Measurements from ENCODE around the gene YKT6.
A peak's percentile ranks its signal among the peaks of the same experiment; 100 is the strongest.

YKT6 gene

DNA sequence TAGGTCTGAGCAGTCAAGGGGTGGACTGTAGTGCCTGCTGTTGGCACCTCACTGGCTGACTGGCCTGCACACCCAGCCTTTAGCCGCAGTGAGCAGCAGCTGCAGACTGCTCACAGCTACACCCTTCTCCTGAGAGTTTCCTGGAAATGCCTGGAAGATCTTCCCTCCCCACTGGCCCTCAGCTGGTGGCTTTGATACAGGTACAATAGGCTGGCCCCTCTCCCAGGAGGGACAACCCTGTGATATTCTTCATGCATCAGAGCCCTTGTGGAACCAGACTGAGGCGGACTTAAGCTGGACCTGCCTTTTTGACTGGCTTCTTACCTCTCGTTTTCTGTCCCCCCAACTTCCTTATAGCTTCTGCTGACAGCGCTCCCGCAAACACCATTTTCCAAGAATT is 18.0 kb upstream of the YKT6 start:
- TF ChIP-seq, protein P1, sequence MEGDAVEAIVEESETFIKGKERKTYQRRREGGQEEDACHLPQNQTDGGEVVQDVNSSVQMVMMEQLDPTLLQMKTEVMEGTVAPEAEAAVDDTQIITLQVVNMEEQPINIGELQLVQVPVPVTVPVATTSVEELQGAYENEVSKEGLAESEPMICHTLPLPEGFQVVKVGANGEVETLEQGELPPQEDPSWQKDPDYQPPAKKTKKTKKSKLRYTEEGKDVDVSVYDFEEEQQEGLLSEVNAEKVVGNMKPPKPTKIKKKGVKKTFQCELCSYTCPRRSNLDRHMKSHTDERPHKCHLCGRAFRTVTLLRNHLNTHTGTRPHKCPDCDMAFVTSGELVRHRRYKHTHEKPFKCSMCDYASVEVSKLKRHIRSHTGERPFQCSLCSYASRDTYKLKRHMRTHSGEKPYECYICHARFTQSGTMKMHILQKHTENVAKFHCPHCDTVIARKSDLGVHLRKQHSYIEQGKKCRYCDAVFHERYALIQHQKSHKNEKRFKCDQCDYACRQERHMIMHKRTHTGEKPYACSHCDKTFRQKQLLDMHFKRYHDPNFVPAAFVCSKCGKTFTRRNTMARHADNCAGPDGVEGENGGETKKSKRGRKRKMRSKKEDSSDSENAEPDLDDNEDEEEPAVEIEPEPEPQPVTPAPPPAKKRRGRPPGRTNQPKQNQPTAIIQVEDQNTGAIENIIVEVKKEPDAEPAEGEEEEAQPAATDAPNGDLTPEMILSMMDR (IDR thresholded peaks at IDR 0.05; ENCODE audit: low read depth, low read length, missing control alignments) = no peak
- no peak for DNase-seq (ENCODE audit: extremely low read depth, low read depth)
- no peak overlapping the region for H3K4me3 ChIP-seq (replicated peaks; ENCODE audit: low read depth, low read length)

DNA sequence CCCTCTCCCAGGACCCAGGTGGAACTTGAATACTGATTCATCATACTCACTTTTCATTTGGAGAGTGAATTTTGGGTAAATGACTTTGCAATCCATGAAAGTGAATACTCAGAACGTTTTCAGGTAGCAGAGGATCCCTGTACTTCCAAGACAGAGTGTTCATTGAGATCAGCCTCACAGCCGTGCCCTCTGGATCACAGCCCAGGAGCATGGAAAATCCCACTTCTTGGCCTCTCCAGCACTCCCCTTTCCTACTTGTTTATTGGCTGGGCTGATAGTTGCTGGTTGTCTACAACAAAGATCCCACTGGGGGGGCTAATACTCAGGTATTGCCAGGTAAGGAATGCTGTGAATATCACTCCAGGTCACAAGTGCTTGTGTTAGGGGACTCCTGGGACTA is 17.4 kb upstream of the YKT6 start:
- no peak for DNase-seq (ENCODE audit: extremely low read depth, low read depth)
- no peak overlapping the region for H3K4me3 ChIP-seq (replicated peaks; ENCODE audit: low read depth, low read length)
- TF ChIP-seq, protein P1 (IDR thresholded peaks at IDR 0.05; ENCODE audit: low read depth, low read length, missing control alignments) = no peak

- peak; percentile 47 for DNase-seq (ENCODE audit: extremely low read depth, low read depth)
- TF ChIP-seq, protein P1 (IDR thresholded peaks at IDR 0.05; ENCODE audit: low read depth, low read length, missing control alignments) = no peak
- H3K4me3 ChIP-seq (replicated peaks; ENCODE audit: low read depth, low read length) = no peak overlapping the region
These were observed 16.4 kb upstream of the YKT6 start for GRCh38 chr7:44184206-44184872.

DNA sequence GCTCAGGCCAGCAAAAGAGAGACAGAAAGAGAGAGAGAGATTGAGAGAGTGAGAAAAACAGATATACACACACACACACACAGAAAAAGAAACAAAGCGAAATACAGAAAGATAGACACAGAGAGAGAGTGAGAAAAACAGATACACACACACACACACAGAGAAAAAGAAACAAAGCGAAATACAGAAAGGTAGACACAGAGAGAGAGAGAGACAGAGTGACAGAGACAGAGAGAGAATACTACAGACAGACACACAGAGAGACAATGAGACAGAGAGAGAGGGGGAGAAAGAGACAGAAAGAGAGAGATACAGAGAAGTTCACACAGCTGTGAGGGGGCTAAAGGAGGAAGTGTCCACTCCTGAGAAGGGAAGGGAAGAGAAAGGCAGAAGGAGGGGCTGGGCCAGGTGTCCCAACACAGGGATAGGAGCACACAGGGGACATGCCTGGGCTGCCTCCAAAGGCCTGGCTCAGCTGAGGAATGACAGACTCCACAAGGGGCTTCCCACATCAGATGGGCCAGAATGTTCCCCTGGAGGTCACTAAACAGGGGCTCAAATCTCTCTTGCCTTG is 15.8 kb upstream of the YKT6 start:
- TF ChIP-seq, protein P1 (IDR thresholded peaks at IDR 0.05; ENCODE audit: low read depth, low read length, missing control alignments) = no peak
- no peak for DNase-seq (ENCODE audit: extremely low read depth, low read depth)
- no peak overlapping the region for H3K4me3 ChIP-seq (replicated peaks; ENCODE audit: low read depth, low read length)

DNA sequence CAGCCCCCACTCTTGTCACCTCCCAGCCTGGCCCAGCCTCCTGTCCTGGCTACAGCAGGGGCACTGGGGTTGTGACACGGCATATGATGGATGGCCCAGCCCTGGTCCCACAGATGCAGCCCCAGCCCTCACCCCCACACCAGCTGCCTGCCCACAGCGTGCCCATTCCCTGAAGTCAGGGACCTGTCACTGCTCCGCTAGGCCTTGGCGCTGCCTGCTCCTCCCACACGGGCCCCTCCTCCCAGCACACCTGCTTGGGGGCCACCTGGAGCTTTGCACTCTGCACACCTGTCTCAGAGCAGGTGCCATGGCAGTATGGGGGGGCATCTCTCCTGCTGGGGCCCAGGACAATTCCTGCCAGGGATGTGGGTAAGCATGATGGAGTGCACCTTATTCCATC is 15.0 kb upstream of the YKT6 start:
- DNase-seq (ENCODE audit: extremely low read depth, low read depth) = no peak
- H3K4me3 ChIP-seq (replicated peaks; ENCODE audit: low read depth, low read length) = no peak overlapping the region
- TF ChIP-seq, protein P1 (IDR thresholded peaks at IDR 0.05; ENCODE audit: low read depth, low read length, missing control alignments) = no peak

GRCh38 chr7:44186736-44187135 is 14.0 kb upstream of the YKT6 start:
- no peak for DNase-seq (ENCODE audit: extremely low read depth, low read depth)
- no peak overlapping the region for H3K4me3 ChIP-seq (replicated peaks; ENCODE audit: low read depth, low read length)
- TF ChIP-seq, protein P1 (IDR thresholded peaks at IDR 0.05; ENCODE audit: low read depth, low read length, missing control alignments) = no peak

Data from HFF-Myc (cell line).